ENCODE measurements around the gene RRAD. TPM values are rescaled to one million over a fixed set of nuclear protein-coding genes. Genes with fewer than 3 reads are reported as not detected.
"Not testable (repeated sequence)": the region's sequence is repeated elsewhere in the genome, so short reads cannot be mapped to it uniquely, and the experiment has no call there.

RRAD gene
- total and polyA plus RNA-seq, 4 donors, result 31.8 to 42.3 (median 35.7) TPM

DNA sequence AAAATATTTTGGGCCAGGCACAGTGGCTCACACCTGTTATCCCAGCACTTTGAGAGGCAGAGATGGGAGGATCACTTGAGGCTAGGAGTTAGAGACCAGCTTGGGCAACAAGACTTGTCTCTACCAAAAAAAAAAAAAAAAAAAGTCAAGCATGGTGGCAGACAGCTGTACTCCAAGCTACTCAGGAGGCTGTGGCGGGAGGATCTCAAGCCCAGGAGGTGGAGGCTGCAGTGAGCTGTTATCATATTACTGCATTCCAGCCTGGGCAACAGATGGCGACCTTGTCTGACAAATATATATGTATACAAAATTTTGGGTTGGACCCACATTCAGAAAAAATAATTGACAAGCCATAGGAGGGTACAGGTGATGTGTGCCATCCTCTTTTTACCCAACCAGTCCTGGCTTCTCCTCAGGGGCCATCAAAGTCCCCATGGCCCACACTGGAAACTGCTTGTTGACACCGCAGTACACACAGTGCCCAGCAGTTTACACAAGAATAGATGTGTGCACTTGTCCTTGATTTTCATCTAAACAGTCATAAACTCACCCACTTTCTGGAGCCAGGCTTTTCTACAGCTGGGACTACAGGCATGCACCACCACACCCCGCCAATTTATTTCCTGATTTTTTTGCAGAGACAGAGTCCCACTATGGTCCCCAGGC lies 11.7 kb upstream of the RRAD start:
- H3K4me1 ChIP-seq (ENCODE audit: control insufficient read depth in 5 of 5, insufficient read depth in 5 of 5, low read length in 5 of 5), result peaks cover 7 to 28% (median 16%) of the 10 kb centered on the region in 5 donors
- no peak overlapping the region for H3K4me3 ChIP-seq
- peak overlapping the region in 1 of 2 donors; percentile 5 for H3K9ac ChIP-seq (ENCODE audit: insufficient read depth in 1 of 2, low read length in 2 of 2)
- ATAC-seq (ENCODE audit: insufficient read depth, low FRiP score), result no peak
- WGBS, 2 donors, result 92 to 95% methylated on average over 4 of the region's 4 CpGs
- H3K36me3 ChIP-seq (ENCODE audit: control insufficient read depth in 4 of 4, insufficient read depth in 4 of 4, low read length in 4 of 4), result peaks cover 26 to 36% (median 30%) of the 10 kb centered on the region in 4 donors
- TF ChIP-seq, protein P1, sequence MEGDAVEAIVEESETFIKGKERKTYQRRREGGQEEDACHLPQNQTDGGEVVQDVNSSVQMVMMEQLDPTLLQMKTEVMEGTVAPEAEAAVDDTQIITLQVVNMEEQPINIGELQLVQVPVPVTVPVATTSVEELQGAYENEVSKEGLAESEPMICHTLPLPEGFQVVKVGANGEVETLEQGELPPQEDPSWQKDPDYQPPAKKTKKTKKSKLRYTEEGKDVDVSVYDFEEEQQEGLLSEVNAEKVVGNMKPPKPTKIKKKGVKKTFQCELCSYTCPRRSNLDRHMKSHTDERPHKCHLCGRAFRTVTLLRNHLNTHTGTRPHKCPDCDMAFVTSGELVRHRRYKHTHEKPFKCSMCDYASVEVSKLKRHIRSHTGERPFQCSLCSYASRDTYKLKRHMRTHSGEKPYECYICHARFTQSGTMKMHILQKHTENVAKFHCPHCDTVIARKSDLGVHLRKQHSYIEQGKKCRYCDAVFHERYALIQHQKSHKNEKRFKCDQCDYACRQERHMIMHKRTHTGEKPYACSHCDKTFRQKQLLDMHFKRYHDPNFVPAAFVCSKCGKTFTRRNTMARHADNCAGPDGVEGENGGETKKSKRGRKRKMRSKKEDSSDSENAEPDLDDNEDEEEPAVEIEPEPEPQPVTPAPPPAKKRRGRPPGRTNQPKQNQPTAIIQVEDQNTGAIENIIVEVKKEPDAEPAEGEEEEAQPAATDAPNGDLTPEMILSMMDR (IDR thresholded peaks at IDR 0.05; ENCODE audit: control extremely low read depth, extremely low read depth), result no peak
- H3K9me3 ChIP-seq (ENCODE audit: control insufficient read depth in 4 of 4, insufficient read depth in 3 of 4, low read length in 3 of 4), result no peaks in the 10 kb centered on the region
- no peaks in the 10 kb centered on the region for H3K27me3 ChIP-seq (ENCODE audit: control insufficient read depth in 3 of 3, insufficient read depth in 3 of 3, low read length in 2 of 3)
- H3K27ac ChIP-seq (ENCODE audit: low read depth in 1 of 2, low read length in 1 of 2), result peak overlapping the region in 1 of 2 donors; percentile 51
- no peak for DNase-seq

DNA sequence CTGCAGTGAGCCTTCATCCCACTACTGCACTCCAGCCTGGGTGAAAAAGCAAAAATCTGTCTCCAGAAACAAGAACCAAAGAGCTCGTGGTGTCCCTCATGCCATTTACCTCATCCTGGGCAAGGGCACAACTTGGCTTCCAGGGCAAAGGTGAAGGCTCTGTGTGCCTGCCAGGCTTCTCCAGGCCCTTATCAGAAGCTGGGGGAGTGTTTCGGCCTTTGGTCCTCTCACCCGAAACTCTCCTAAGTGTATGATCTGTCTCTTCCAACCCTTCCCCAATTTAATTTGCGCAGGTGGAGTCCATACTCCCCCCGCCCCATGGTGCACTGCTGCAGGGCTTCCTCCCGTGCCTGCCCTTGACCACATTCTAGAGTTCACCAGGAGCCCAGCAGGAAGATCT lies 11.1 kb upstream of the RRAD start:
- H3K27ac ChIP-seq (ENCODE audit: low read depth in 1 of 2, low read length in 1 of 2), result peak overlapping the region in 1 of 2 donors; percentile 53
- no peak overlapping the region for H3K4me3 ChIP-seq
- DNase-seq, result no peak
- WGBS, 2 donors, result 86 to 93% methylated on average over 6 of the region's 6 CpGs
- H3K36me3 ChIP-seq (ENCODE audit: control insufficient read depth in 4 of 4, insufficient read depth in 4 of 4, low read length in 4 of 4), result peaks cover 22 to 32% (median 28%) of the 10 kb centered on the region in 4 donors
- H3K9me3 ChIP-seq (ENCODE audit: control insufficient read depth in 4 of 4, insufficient read depth in 3 of 4, low read length in 3 of 4), result no peaks in the 10 kb centered on the region
- TF ChIP-seq, protein P1 (IDR thresholded peaks at IDR 0.05; ENCODE audit: control extremely low read depth, extremely low read depth), result no peak
- no peak for ATAC-seq (ENCODE audit: insufficient read depth, low FRiP score)
- H3K9ac ChIP-seq (ENCODE audit: insufficient read depth in 1 of 2, low read length in 2 of 2), result peak overlapping the region in 1 of 2 donors; percentile 5
- peaks cover 7 to 28% (median 16%) of the 10 kb centered on the region in 5 donors for H3K4me1 ChIP-seq (ENCODE audit: control insufficient read depth in 5 of 5, insufficient read depth in 5 of 5, low read length in 5 of 5)
- no peaks in the 10 kb centered on the region for H3K27me3 ChIP-seq (ENCODE audit: control insufficient read depth in 3 of 3, insufficient read depth in 3 of 3, low read length in 2 of 3)

DNA sequence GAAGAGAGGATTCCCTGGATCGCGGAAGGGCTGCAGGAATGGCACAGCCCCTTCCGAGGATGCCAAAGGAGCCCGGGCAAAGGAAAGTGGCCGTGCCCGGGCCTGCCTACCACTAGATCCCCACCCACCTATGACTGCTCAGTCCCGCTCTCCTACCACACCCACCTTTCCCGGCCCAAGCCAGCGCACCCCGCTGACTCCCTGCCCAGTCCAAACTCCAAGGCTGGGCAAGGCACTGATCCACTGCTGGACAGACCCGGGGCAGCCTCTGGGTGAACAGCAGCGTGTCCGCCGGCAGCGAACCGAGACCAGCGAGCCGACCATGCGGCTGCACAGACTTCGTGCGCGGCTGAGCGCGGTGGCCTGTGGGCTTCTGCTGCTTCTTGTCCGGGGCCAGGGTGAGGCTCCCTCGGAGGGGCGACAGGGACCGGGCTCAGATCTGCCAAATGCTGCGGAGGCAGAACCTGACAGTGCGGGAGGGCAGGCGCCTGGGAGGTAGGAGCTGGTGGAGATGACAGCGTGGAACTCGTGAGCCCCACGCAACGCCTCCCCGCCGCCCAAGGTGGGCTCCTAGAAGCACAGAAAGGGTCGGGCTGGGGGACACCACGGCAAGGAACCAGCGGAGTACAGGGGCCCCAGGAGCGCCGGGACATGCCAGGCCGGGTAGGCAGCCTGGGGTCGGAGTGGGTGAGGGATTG lies 10.1 kb upstream of the RRAD start, which contains the start of gene CES2:
Gene CES2 (plus strand): TSS at position 203 of the 698 bp plus-strand sequence. CDS start 120 bp downstream, at position 323.
- Histone ChIP-seq H3K36me3 (ENCODE audit: control insufficient read depth in 4 of 4, insufficient read depth in 4 of 4, low read length in 4 of 4) (peaks cover 13 to 22% (median 19%) of the 10 kb centered on the region in 4 donors), H3K27me3 (ENCODE audit: control insufficient read depth in 3 of 3, insufficient read depth in 3 of 3, low read length in 2 of 3) (no peaks in the 10 kb centered on the region), H3K27ac (ENCODE audit: low read depth in 1 of 2, low read length in 1 of 2) (peak within 1 kb of the TSS; percentile 93 to 97), H3K9me3 (ENCODE audit: control insufficient read depth in 4 of 4, insufficient read depth in 3 of 4, low read length in 3 of 4) (no peaks in the 10 kb centered on the region), H3K9ac (ENCODE audit: insufficient read depth in 1 of 2, low read length in 2 of 2) (peak within 1 kb of the TSS; percentile 82 to 92), H3K4me3 (peak within 1 kb of the TSS; percentile 95), H3K4me1 (ENCODE audit: control insufficient read depth in 5 of 5, insufficient read depth in 5 of 5, low read length in 5 of 5) (peaks cover 7 to 28% (median 16%) of the 10 kb centered on the region in 5 donors)
- peak; percentile 54 for ATAC-seq (ENCODE audit: insufficient read depth, low FRiP score)
- no peak for DNase-seq
- WGBS, 2 donors, result 40 to 59% methylated on average over 44 of the region's 44 CpGs
- TF ChIP-seq, protein P1 (IDR thresholded peaks at IDR 0.05; ENCODE audit: control extremely low read depth, extremely low read depth), result no peak

DNA sequence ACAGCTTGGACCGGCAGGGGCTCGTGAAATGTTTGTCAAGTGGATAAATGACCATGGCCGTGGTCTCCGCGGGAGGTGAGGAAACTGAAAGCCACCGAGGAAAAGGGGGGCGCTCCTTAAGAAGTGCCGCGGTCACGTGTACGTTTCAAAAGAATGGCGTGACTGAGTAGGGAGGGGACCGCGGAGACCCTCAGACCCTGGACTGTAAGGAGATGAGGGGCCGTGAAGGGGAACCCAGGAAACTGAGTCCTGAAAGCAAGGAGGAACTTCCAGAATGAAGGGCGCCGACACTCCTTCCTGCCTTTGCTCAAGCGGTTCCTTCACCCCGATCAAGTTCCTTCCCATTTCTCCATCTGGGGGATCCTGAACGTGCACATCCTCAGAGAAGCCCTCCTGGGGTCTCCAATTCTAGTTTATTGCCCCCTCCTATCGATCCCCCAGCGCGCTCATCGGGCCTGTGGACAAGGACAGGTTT lies 9.5 kb upstream of the RRAD start:
- 1 to 2% methylated on average over 20 to 21 of the region's 24 CpGs for WGBS, 2 donors
- not testable (repeated sequence) for H3K27me3 ChIP-seq (ENCODE audit: control insufficient read depth in 3 of 3, insufficient read depth in 3 of 3, low read length in 2 of 3); DNase-seq; H3K9me3 ChIP-seq (ENCODE audit: control insufficient read depth in 4 of 4, insufficient read depth in 3 of 4, low read length in 3 of 4)
- H3K27ac ChIP-seq (ENCODE audit: low read depth in 1 of 2, low read length in 1 of 2), result peak overlapping the region; percentile 93 to 97
- peaks cover 10 to 19% (median 15%) of the 10 kb centered on the region in 4 donors for H3K36me3 ChIP-seq (ENCODE audit: control insufficient read depth in 4 of 4, insufficient read depth in 4 of 4, low read length in 4 of 4)
- ATAC-seq (ENCODE audit: insufficient read depth, low FRiP score), result peak; percentile 4
- peak overlapping the region; percentile 82 to 92 for H3K9ac ChIP-seq (ENCODE audit: insufficient read depth in 1 of 2, low read length in 2 of 2)
- H3K4me1 ChIP-seq (ENCODE audit: control insufficient read depth in 5 of 5, insufficient read depth in 5 of 5, low read length in 5 of 5), result peaks cover 7 to 28% (median 16%) of the 10 kb centered on the region in 5 donors
- peak overlapping the region; percentile 95 for H3K4me3 ChIP-seq
